Measurements from ENCODE around the gene CCDC14.

CCDC14 gene

GRCh38 chr3:123949641-123950040, 11.4 kb downstream of the CCDC14 start:
- ChIA-PET POLR2A (ENCODE audit: low non-redundant PET) (no interaction called here), CTCF (no interaction called here)
- TF ChIP-seq CTCF (conservative IDR thresholded peaks at IDR 0.05; ENCODE audit: low read depth), result no peak
- DNase-seq (ENCODE audit: low spot score), result no peak
- no peak overlapping the region for H3K27ac ChIP-seq

- no peak overlapping the region for H3K27ac ChIP-seq
- no peak for TF ChIP-seq CTCF (conservative IDR thresholded peaks at IDR 0.05; ENCODE audit: low read depth)
- ChIA-PET CTCF (no interaction called here), POLR2A (ENCODE audit: low non-redundant PET) (no interaction called here)
- DNase-seq (ENCODE audit: low spot score), result no peak
Measured at GRCh38 chr3:123948449-123948848, 12.6 kb downstream of the CCDC14 start.

- TF ChIP-seq CTCF (conservative IDR thresholded peaks at IDR 0.05; ENCODE audit: low read depth), result no peak
- CTCF ChIA-PET, result no interaction called here
- POLR2A ChIA-PET (ENCODE audit: low non-redundant PET), result no interaction called here
- no peak overlapping the region for H3K27ac ChIP-seq
- no peak for DNase-seq (ENCODE audit: low spot score)
Measured at GRCh38 chr3:123947482-123947881, 13.5 kb downstream of the CCDC14 start.

GRCh38 chr3:123941542-123941941, 19.5 kb downstream of the CCDC14 start:
- ChIA-PET CTCF (no interaction called here), POLR2A (ENCODE audit: low non-redundant PET) (no interaction called here)
- no peak for TF ChIP-seq CTCF (conservative IDR thresholded peaks at IDR 0.05; ENCODE audit: low read depth)

GRCh38 chr3:123941121-123941520, 19.9 kb downstream of the CCDC14 start:
- DNase-seq (ENCODE audit: low spot score), result no peak
- no peak overlapping the region for H3K27ac ChIP-seq
- POLR2A ChIA-PET (ENCODE audit: low non-redundant PET), result no interaction called here
- TF ChIP-seq CTCF (conservative IDR thresholded peaks at IDR 0.05; ENCODE audit: low read depth), result no peak
- CTCF ChIA-PET, result interaction anchor here (0.6 kb wide), 1 partner anchor 49 kb away, joined by 3 read pairs; no protein-coding TSS in a partner anchor

More at GRCh38 chr3:123941542-123941941, 19.5 kb downstream of the CCDC14 start:
- H3K27ac ChIP-seq, result no peak overlapping the region
- DNase-seq (ENCODE audit: low spot score), result no peak

GRCh38 chr3:123939706-123940105, 21.3 kb downstream of the CCDC14 start:
- DNase-seq (ENCODE audit: low spot score), result no peak
- CTCF ChIA-PET, result interaction anchor here (0.6 kb wide), 1 partner anchor 11 kb away, joined by 4 read pairs; no protein-coding TSS in a partner anchor
- no peak for TF ChIP-seq CTCF (conservative IDR thresholded peaks at IDR 0.05; ENCODE audit: low read depth)
- POLR2A ChIA-PET (ENCODE audit: low non-redundant PET), result no interaction called here
- no peak overlapping the region for H3K27ac ChIP-seq

GRCh38 chr3:123936400-123936799, 24.6 kb downstream of the CCDC14 start:
- ChIA-PET CTCF (no interaction called here), POLR2A (ENCODE audit: low non-redundant PET) (no interaction called here)
- H3K27ac ChIP-seq, result no peak overlapping the region
- no peak for TF ChIP-seq CTCF (conservative IDR thresholded peaks at IDR 0.05; ENCODE audit: low read depth)
- DNase-seq (ENCODE audit: low spot score), result no peak

Data from RWPE1 (cell line).